Cardiac atrium fibroblast (primary cell): ENCODE measurements around the gene SBK1. TPM values are rescaled to one million over a fixed set of nuclear protein-coding genes. Genes with fewer than 3 reads are reported as not detected.

Source experiments
- total RNA-seq: library from RNA; depleted of rRNA; stranded (reverse); fragments of >200 nt; gene quantifications from 2 replicates; pipeline ENCODE4 v1.2.3, GENCODE V29; 2015

Gene SBK1
- total RNA-seq, result not detected in 2 replicates

GRCh38 chr16:28291651-28292626 lies at the start of gene SBK1:
Gene SBK1, plus strand, starts transcription at chr16:28292525. Its CDS starts 24,867 bp downstream, at chr16:28317392.

DNA sequence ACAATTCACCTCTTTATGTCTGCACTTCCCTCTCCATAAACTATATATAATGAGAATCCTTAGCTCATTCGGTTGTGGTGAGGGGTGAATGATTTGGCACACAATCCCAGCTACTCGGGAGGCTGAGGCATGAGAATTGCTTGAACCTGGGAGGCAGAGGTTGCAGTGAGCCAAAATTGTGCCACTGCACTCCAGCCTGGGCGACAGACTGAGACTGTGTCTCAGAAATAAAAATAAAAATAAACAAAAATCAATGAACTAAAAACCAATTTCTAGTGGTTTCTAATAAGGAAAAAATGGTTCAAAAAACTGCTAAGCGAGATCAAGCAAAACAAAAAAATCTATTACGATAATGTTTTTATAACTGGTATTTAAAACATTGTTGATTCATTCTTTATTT lies 71.1 kb downstream of the SBK1 start, which contains the start of gene NPIPB6:
Gene NPIPB6, minus strand, starts transcription at position 101 of the 400 bp plus-strand sequence. CDS start 686 bp downstream, outside the sequence.

Other genes with a start within 250 kb of the SBK1 start
- gene GSG1L, start 228.8 kb upstream of the SBK1 start, total RNA-seq, result not detected in 2 replicates
- 72.0 and 83.3 TPM in 2 replicates for gene XPO6, start 80.6 kb upstream of the SBK1 start, total RNA-seq
- 0.18 and 0.81 TPM in 2 replicates for gene NPIPB6, start 71.0 kb downstream of the SBK1 start, total RNA-seq
- gene EIF3CL, start 111.3 kb downstream of the SBK1 start, total RNA-seq, result 104 and 153 TPM in 2 replicates
- gene NPIPB7, start 179.8 kb downstream of the SBK1 start, total RNA-seq, result not detected in 2 replicates
- gene CLN3, start 199.5 kb downstream of the SBK1 start, total RNA-seq, result 12.6 and 24.6 TPM in 2 replicates
- gene APOBR, start 202.1 kb downstream of the SBK1 start, total RNA-seq, result not detected in 2 replicates
- not detected in 2 replicates for gene IL27, start 214.3 kb downstream of the SBK1 start, total RNA-seq
- 19.1 and 57.4 TPM in 2 replicates for gene NUPR1, start 246.4 kb downstream of the SBK1 start, total RNA-seq